Heart right ventricle (tissue), 16 donors: ENCODE results near the gene MLC1. TPM values are rescaled to one million over a fixed set of nuclear protein-coding genes. Genes with fewer than 3 reads are reported as not detected.

ENCODE experiments used
- ATAC-seq, 8 donors: fragments of 200-7000 bp; cut with Tn5 transposase; one replicate each; pipeline ENCODE4 v1.9.1; 2020; ENCODE audit warnings: mild to moderate bottlenecking in 8 of 8, moderate library complexity in 8 of 8, moderate number of reproducible peaks in 1 of 8
- DNase-seq, 2 donors: peaks; one replicate each; pipeline ENCODE4 v3.0.0-alpha.2; 2020
- H3K27ac ChIP-seq, 10 donors: fragments of 200-600 bp; sonication (generic) in 2 of 10; one replicate each; pipeline versions ENCODE4 v1.5.0 to v1.8.0; 2020 to 2022; ENCODE audit warnings: mild to moderate bottlenecking in 3 of 10
- H3K27me3 ChIP-seq, 7 donors: fragments of 200-600 bp; one replicate each; pipeline ENCODE4 v1.8.0; 2021 to 2022; ENCODE audit warnings: mild to moderate bottlenecking in 2 of 7
- H3K36me3 ChIP-seq, 9 donors: fragments of 200-600 bp; sonication (generic) in 1 of 9; one replicate each; pipeline versions ENCODE4 v1.5.0 to v1.8.0; 2020 to 2022; ENCODE audit warnings: mild to moderate bottlenecking in 2 of 9
- H3K4me1 ChIP-seq, 9 donors: fragments of 200-600 bp; sonication (generic) in 1 of 9; one replicate each; pipeline versions ENCODE4 v1.5.0 to v1.8.0; 2020 to 2022; ENCODE audit warnings: mild to moderate bottlenecking in 4 of 9
- H3K4me3 ChIP-seq, 10 donors: fragments of 200-600 bp; sonication (generic) in 2 of 10; one replicate each; pipeline versions ENCODE4 v1.5.0 to v1.8.0; 2020 to 2022; ENCODE audit warnings: mild to moderate bottlenecking in 7 of 10, moderate library complexity in 2 of 10
- H3K9me3 ChIP-seq, 11 donors: fragments of 200-600 bp in 10 of 11; sonication (generic) in 2 of 11; one replicate each; pipeline versions ENCODE4 v1.5.0 to v1.8.0; 2013 to 2022; ENCODE audit warnings: mild to moderate bottlenecking in 2 of 11, control low read depth in 1 of 11, moderate library complexity in 1 of 11
- WGBS, 2 donors: extraction: QIAGEN DNeasy Blood & Tissue Kit; methylation state at CpG; one replicate each; pipeline ENCODE4 v1.1.7; 2013; ENCODE audit warnings: inconsistent platforms in 1 of 2; 5-methylcytosine and 5-hydroxymethylcytosine counted together
- intact Hi-C, 10 donors: fragments of 100-400 bp; cut with DNase I; formaldehyde crosslinking; loops; one replicate each; pipeline versions ENCODE4 v1.11.1 to v1.14.2; 2022
- polyA plus RNA-seq, 2 donors: library from polyadenylated mRNA; stranded (reverse); fragments of 200-250 nt; gene quantifications; one replicate each; pipeline ENCODE4 v1.2.3, GENCODE V29; 2013
- total RNA-seq, 10 donors: library from RNA; stranded (reverse); fragmentation: NEBNext Ultra II Directional in 3 of 10; extraction: Animal tissue kit (Norgen Biotek cat#: 25700) in 3 of 10; gene quantifications; one replicate each; pipeline versions ENCODE4 v1.2.1 to v1.2.4, GENCODE V29; 2021 to 2023
- TF ChIP-seq, protein P1 (sequence below), 9 donors: fragments of 200-600 bp; sonication (generic) in 2 of 9; IDR thresholded peaks; one replicate each; pipeline versions ENCODE4 v1.5.0 to v1.8.0; 2021 to 2022; ENCODE audit warnings: antibody characterized with exemption in 9 of 9, mild to moderate bottlenecking in 5 of 9, moderate library complexity in 1 of 9
- donor health status: Arrhythmogenic right ventricular cardiomyopathy.
- donor health status: ischemic (EF 13 %, LVEDD 7.1; RV severe dilation, severe dysfunction).
- donor health status: healthy with polysubstance abuse.
- donor health status: DM: no; HTN: yes; CAD: no.
- donor health status: DM: no; HTN: no; CAD: no.
- donor health status: ischemic (EF 25% LVEDD 6.9; RV normal size, moderate dysfunction).
- donor health status: ischemic (EF 25% LVEDD 5.7; RV mildly dilated, moderate dysfunction).
- donor health status: healthy.
- donor health status: DM: yes; HTN: yes; CAD: no.
- donor health status: Ischemic cardiomyopathy.
- donor health status: ischemic (EF 35%, LVEDD 5.7; RV mildly dilated, moderate dysfunction).
- donor health status: nonischemic (EF 11% LVEDD 7.7; RV severe dilation, severe dysfunction).
- donor health status: DM: yes; HTN: yes; CAD: no.
- donor health status: PGD.
- donor health status: ischemic (EF 29% LVEDD 5.4; RV normal size, mild dysfunction).
- donor health status: nonischemic (EF 23%, LVEDD 6.1; RV moderate dilation, normal function).

MLC1 gene
- total and polyA plus RNA-seq, 12 donors, result 0.03 to 1.6 (median 0.22) TPM; not detected in 4

- DNase-seq, result no peak
- ATAC-seq, result no peak
- intact Hi-C loops, result no loop called here
- H3K36me3 ChIP-seq, result no peaks in the 10 kb centered on the region
- TF ChIP-seq, protein P1, sequence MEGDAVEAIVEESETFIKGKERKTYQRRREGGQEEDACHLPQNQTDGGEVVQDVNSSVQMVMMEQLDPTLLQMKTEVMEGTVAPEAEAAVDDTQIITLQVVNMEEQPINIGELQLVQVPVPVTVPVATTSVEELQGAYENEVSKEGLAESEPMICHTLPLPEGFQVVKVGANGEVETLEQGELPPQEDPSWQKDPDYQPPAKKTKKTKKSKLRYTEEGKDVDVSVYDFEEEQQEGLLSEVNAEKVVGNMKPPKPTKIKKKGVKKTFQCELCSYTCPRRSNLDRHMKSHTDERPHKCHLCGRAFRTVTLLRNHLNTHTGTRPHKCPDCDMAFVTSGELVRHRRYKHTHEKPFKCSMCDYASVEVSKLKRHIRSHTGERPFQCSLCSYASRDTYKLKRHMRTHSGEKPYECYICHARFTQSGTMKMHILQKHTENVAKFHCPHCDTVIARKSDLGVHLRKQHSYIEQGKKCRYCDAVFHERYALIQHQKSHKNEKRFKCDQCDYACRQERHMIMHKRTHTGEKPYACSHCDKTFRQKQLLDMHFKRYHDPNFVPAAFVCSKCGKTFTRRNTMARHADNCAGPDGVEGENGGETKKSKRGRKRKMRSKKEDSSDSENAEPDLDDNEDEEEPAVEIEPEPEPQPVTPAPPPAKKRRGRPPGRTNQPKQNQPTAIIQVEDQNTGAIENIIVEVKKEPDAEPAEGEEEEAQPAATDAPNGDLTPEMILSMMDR (IDR thresholded peaks at IDR 0.05), result no peak
- peaks cover 0 to 12% (median 6%) of the 10 kb centered on the region in 9 donors for H3K4me1 ChIP-seq
- H3K4me3 ChIP-seq, result no peak overlapping the region
- H3K27me3 ChIP-seq, result peaks cover 39 to 83% (median 73%) of the 10 kb centered on the region in 7 donors
- 46 to 49% methylated on average over 18 of the region's 18 CpGs for WGBS, 2 donors
- no peaks in the 10 kb centered on the region for H3K9me3 ChIP-seq
- no peak overlapping the region for H3K27ac ChIP-seq
These were observed 73.6 kb downstream of the MLC1 start for GRCh38 chr22:50011447-50012210.

DNA sequence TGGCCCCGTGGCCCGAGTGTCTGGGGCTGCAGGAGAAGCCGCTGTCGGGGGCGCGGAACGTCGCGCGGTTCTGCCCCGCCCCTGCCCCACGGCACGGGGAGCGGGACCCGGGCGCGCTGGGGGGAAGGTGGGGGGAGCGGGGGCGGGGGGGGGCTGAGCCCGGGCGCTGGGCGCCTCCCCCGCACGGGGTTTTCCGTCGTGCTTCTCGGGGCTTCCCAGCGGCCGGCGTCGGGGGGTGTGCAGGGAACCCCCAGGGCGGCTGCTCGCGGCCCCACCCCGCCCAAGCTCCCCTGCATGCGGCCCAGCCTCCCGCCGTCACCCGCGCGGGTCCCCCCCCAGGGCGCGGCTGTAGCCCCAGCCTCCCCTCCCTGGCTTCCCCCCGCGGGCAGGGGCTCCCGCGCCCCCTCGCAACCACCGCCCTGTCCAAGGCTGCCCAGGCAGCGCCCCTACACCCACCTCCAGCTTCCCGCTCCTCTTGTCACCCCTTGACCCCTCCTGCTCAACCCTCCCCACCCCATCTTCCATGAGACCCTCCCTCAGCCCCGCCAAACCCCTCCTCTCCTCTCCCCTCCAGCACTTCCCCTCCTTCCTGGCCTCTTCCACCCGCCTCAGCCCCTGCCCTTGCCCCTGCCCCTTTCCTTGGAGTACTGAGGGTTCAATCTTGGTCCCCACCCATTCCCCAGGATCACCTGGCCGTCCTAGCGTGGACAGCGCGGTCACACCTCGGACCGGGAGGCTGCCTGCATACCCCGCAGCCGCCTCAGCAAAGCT, 74.4 kb downstream of the MLC1 start:
- Histone ChIP-seq H3K4me3 (no peak overlapping the region), H3K9me3 (no peaks in the 10 kb centered on the region), H3K27ac (no peak overlapping the region), H3K36me3 (no peaks in the 10 kb centered on the region), H3K4me1 (peaks cover 0 to 12% (median 6%) of the 10 kb centered on the region in 9 donors), H3K27me3 (peaks cover 37 to 76% (median 65%) of the 10 kb centered on the region in 7 donors)
- ATAC-seq (no peak), DNase-seq (no peak)
- TF ChIP-seq, protein P1 (IDR thresholded peaks at IDR 0.05), result no peak
- WGBS, 2 donors, result 5 to 9% methylated on average over 21 to 60 of the region's 61 CpGs
- intact Hi-C loops, result no loop called here

- WGBS, 2 donors, result 66 to 68% methylated on average over 44 to 46 of the region's 46 CpGs
- no peak overlapping the region for H3K4me3 ChIP-seq
- ATAC-seq, result no peak
These were observed 75.2 kb downstream of the MLC1 start for GRCh38 chr22:50009765-50010675.

More at GRCh38 chr22:50009765-50010675, 75.2 kb downstream of the MLC1 start:
- Histone ChIP-seq H3K27me3 (peaks cover 35 to 69% (median 58%) of the 10 kb centered on the region in 7 donors), H3K27ac (no peak overlapping the region), H3K36me3 (no peaks in the 10 kb centered on the region), H3K4me1 (peaks cover 0 to 12% (median 6%) of the 10 kb centered on the region in 9 donors), H3K9me3 (no peaks in the 10 kb centered on the region)
- DNase-seq, result no peak
- TF ChIP-seq, protein P1 (IDR thresholded peaks at IDR 0.05), result no peak
- intact Hi-C loops, result no loop called here

Other genes starting within 250 kb of the MLC1 start
- 1 to 10 TPM; 3.5 to 5.9 (median 4.4) TPM for gene ZBED4, start 231.6 kb downstream of the MLC1 start, total RNA-seq
- 1 to 10 TPM; 2.6 to 3.2 TPM for gene ZBED4, start 231.6 kb downstream of the MLC1 start, polyA plus RNA-seq
- 10 to 100 TPM in 9 of 10 donors, 1 to 10 TPM in 1; 9.6 to 19.8 (median 16.0) TPM for gene ALG12, start 167.0 kb downstream of the MLC1 start, total RNA-seq
- gene ALG12, start 167.0 kb downstream of the MLC1 start, polyA plus RNA-seq, result 10 to 100 TPM in 1 of 2 donors, 1 to 10 TPM in 1; 9.7 to 10.4 TPM
- 10 to 100 TPM; 13.0 to 32.5 (median 19.2) TPM for gene CRELD2, start 166.8 kb downstream of the MLC1 start, total RNA-seq
- 10 to 100 TPM; 11.0 to 90.0 TPM for gene CRELD2, start 166.8 kb downstream of the MLC1 start, polyA plus RNA-seq
- gene PIM3, start 124.7 kb downstream of the MLC1 start, total RNA-seq, result 10 to 100 TPM; 27.4 to 81.6 (median 41.6) TPM
- gene PIM3, start 124.7 kb downstream of the MLC1 start, polyA plus RNA-seq, result 10 to 100 TPM; 43.9 to 62.0 TPM
- under 1 TPM in 1 of 10 donors, not detected in 9; 0.11 TPM for gene IL17REL, start 72.7 kb downstream of the MLC1 start, total RNA-seq
- not detected for gene IL17REL, start 72.7 kb downstream of the MLC1 start, polyA plus RNA-seq
- not detected for gene TTLL8, start 27.1 kb downstream of the MLC1 start, total RNA-seq
- gene TTLL8, start 27.1 kb downstream of the MLC1 start, polyA plus RNA-seq, result not detected
- gene MOV10L1, start 4.6 kb upstream of the MLC1 start, total RNA-seq, result under 1 TPM in 2 of 10 donors, not detected in 8; 0.16 to 0.42 TPM
- under 1 TPM; 0.16 to 0.37 TPM for gene MOV10L1, start 4.6 kb upstream of the MLC1 start, polyA plus RNA-seq
- gene PANX2, start 85.3 kb upstream of the MLC1 start, total RNA-seq, result under 1 TPM in 7 of 10 donors, not detected in 3; 0.15 to 0.61 (median 0.22) TPM
- under 1 TPM; 0.07 to 0.09 TPM for gene PANX2, start 85.3 kb upstream of the MLC1 start, polyA plus RNA-seq
- 10 to 100 TPM; 13.6 to 24.9 (median 16.4) TPM for gene TRABD, start 100.5 kb upstream of the MLC1 start, total RNA-seq
- 10 to 100 TPM; 31.6 to 40.8 TPM for gene TRABD, start 100.5 kb upstream of the MLC1 start, polyA plus RNA-seq
- 10 to 100 TPM in 9 of 10 donors, 1 to 10 TPM in 1; 9.6 to 24.6 (median 11.9) TPM for gene SELENOO, start 115.6 kb upstream of the MLC1 start, total RNA-seq
- 10 to 100 TPM; 22.6 to 29.8 TPM for gene SELENOO, start 115.6 kb upstream of the MLC1 start, polyA plus RNA-seq
- 10 to 100 TPM; 15.5 to 23.3 (median 18.5) TPM for gene TUBGCP6, start 159.6 kb upstream of the MLC1 start, total RNA-seq
- gene TUBGCP6, start 159.6 kb upstream of the MLC1 start, polyA plus RNA-seq, result 10 to 100 TPM; 14.2 to 40.7 TPM
- 10 to 100 TPM in 6 of 10 donors, 1 to 10 TPM in 4; 7.1 to 16.7 (median 10.3) TPM for gene HDAC10, start 165.8 kb upstream of the MLC1 start, total RNA-seq
- gene HDAC10, start 165.8 kb upstream of the MLC1 start, polyA plus RNA-seq, result 10 to 100 TPM in 1 of 2 donors, 1 to 10 TPM in 1; 7.9 to 20.3 TPM
- 10 to 100 TPM; 10.6 to 21.9 (median 16.1) TPM for gene MAPK12, start 176.3 kb upstream of the MLC1 start, total RNA-seq
- 10 to 100 TPM; 14.8 to 23.0 TPM for gene MAPK12, start 176.3 kb upstream of the MLC1 start, polyA plus RNA-seq
- 10 to 100 TPM in 2 of 10 donors, 1 to 10 TPM in 8; 4.3 to 11.3 (median 7.1) TPM for gene MAPK11, start 185.0 kb upstream of the MLC1 start, total RNA-seq
- gene MAPK11, start 185.0 kb upstream of the MLC1 start, polyA plus RNA-seq, result 10 to 100 TPM; 11.6 to 18.0 TPM
- 100 to 1,000 TPM in 1 of 10 donors, 10 to 100 TPM in 9; 43.0 to 101 (median 57.8) TPM for gene PLXNB2, start 222.2 kb upstream of the MLC1 start, total RNA-seq
- gene PLXNB2, start 222.2 kb upstream of the MLC1 start, polyA plus RNA-seq, result 10 to 100 TPM; 33.5 to 71.0 TPM
- 1 to 10 TPM; 1.1 to 3.6 (median 2.0) TPM for gene DENND6B, start 241.6 kb upstream of the MLC1 start, total RNA-seq
- 1 to 10 TPM; 1.7 to 3.1 TPM for gene DENND6B, start 241.6 kb upstream of the MLC1 start, polyA plus RNA-seq